Cardiac septum (tissue), 1 donor: ENCODE measurements around the gene SLC1A6. TPM values are rescaled to one million over a fixed set of nuclear protein-coding genes. Genes with fewer than 3 reads are reported as not detected.
"Not testable (repeated sequence)": the region's sequence is repeated elsewhere in the genome, so short reads cannot be mapped to it uniquely, and the experiment has no call there.

Source experiments
- DNase-seq: peaks from one replicate; pipeline ENCODE4 v3.0.0-alpha.2; 2020; ENCODE audit warnings: low spot score
- intact Hi-C: fragments of 100-400 bp; cut with DNase I; formaldehyde crosslinking; loops from one replicate; pipeline ENCODE4 v1.14.0; 2022
- total RNA-seq: library from RNA; stranded (reverse); fragmentation: NEBNext Ultra II Directional; extraction: Animal tissue kit (Norgen Biotek cat#: 25700); gene quantifications from one replicate; pipeline ENCODE4 v1.2.1, GENCODE V29; 2021
- donor health status: DM: no; HTN: no; CAD: no.

The SLC1A6 gene
- total RNA-seq, 1 donor from 2014 or later: not detected

DNA sequence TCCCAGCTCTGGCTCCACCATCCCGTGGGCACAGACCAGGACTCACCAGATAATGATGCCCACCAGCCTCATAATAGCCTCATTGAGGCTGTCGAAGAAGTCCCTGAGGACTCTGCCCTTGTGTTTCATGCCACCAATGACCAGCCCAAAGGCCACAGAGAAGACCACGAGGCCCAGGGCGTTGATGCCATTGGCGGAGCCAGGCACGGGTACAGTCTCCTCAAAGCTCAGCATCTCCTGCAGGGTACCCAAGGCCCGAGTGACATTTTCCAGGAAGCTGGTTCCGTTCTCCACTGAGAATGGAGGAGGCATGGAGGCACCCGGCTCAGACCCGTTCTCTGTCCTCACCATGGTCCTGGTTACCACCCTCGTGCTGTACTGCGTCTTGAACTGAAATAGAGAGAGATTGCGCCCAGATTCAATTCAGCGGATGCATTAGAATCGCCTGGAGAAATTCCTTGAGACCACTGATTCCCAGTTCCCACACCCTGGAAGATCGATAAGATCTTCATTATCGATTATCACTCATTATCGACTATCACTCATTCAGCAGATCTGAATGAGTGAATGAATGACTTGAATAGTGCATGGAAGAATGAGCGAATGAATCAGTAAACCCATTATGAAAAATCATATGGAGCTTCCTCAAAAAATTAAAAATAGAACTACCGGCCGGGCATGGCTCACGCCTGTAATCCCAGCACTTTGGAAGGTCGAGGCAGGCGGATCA lies 17.5 kb downstream of the SLC1A6 start:
- intact Hi-C loops: no loop called here

DNA sequence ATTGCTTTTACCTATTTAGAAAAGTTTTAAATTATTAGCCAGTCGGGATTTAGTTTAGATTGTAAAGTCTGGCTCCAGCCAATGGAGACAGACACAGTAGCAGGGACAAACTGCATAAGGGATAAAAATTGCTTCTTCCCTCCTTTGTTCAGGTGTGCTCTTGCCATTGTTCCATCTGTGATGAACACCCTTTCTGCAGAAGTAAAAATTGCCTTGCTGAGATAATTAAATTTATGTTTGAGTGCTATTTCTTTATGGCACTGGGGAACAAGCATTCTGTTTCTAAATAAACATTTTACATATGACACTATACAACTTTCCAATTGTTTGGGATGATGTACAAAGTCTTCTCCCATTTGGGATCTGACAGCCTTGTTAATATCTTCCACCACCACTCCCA lies 20.4 kb downstream of the SLC1A6 start:
- DNase-seq: no peak
- intact Hi-C loops: no loop called here

More for the DNA sequence above, 17.5 kb downstream of the SLC1A6 start:
- DNase-seq: no peak

DNA sequence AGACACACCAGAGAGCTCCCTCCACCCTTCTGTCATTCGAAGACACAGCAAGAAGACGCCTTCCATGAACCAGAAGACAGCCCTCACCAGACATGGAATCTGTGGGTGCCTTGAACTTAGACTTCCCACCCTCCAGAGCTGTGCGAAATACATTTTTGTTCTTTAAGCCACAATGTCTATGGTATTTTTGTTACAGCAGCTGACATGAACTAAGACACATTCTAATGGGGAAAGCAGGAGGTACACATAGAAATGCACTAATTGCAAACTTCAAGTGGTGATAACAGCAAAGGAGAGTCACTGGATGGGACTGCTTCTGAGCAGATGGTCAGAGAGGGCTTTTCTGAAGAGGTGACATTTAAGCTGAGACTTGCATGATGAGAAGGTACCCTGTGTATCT lies 22.2 kb downstream of the SLC1A6 start:
- intact Hi-C loops: no loop called here
- no peak for DNase-seq

DNA sequence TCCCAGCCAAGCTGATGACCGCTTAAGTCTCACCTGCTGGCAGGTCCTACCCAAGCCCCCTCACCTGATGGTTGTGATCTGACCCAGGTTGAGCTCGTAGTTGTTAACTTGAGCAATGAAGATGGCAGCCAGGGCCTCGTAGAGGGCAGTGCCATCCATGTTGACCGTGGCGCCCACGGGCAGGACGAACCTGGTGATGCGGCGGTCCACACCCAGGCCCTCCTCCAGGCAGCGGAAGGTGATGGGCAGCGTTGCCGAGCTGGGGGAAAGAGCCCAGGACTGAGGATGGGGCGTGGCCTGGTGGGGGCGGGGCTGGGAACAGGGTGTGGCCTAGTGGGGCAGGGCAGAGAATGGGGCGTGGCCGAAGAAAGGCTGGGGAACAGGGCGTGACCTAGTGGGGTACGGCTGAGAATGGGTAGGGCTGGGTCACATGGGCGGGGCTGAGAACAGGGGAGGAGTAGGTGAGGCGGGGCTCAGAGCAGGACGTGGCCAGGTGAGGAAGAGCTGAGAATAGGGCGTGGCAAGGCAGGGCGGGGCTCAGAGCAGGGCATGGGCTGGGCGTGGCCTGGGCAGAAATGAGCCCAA lies 25.5 kb downstream of the SLC1A6 start:
- intact Hi-C loops: no loop called here
- no peak for DNase-seq

DNA sequence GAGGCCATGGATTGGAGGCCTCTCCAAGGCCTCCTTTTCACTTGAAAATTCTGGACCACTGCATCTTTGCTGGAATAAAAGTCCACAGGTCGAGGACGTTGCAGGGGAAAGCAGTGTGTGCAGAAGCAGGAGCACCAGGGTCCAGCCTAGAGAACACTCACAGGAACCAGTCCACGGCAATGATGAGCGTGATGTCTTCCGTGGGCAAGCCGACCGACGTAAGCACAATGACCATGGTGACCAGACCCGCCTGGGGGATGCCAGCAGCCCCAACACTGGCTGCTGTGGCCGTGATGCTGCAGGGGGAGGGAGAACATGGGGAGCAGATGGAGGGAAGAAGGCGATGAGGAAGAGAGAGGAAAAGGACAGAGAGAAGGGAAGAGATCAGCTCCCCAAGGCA lies 26.9 kb downstream of the SLC1A6 start:
- intact Hi-C loops: no loop called here
- no peak for DNase-seq

DNA sequence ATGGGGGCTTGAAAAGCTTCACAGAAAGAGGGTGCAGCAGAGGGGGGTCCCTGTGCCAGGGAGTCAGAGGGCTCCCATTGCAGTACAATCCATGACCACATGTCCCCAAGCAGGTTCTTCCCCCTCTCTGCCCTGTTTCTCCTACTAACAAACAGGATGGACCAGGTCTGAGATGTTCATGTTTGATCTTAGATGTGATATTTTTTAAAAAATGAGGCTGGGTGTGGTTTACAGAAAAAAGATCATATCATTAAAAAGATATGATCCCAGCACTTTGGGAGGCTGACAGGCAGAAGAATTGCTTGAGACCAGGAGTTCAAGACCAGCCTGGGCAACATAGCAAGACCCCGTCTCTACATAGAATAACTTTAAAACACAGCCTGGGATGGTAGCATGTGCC lies 29.2 kb downstream of the SLC1A6 start:
- intact Hi-C loops: no loop called here
- DNase-seq: no peak

DNA sequence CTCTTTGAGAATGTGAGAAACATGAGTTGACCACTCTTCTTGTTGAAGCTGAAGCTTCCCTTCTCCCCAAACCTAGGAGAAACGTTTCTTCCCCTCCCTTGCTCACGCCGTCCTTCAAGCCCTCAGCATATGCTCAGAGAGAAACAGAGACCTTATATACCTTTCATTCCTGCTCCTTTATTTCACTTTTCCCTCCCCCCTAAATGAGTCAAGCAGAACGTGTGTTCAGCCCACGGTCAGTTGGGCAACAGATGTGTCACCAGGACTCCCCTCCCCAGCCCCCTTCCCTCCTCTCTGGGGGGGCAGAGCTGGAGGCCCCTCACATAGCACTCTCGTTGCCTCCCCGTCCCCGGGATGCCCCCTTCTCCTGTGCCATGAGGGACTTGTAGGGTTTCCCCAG lies 29.8 kb downstream of the SLC1A6 start:
- DNase-seq: no peak
- intact Hi-C loops: no loop called here

DNA sequence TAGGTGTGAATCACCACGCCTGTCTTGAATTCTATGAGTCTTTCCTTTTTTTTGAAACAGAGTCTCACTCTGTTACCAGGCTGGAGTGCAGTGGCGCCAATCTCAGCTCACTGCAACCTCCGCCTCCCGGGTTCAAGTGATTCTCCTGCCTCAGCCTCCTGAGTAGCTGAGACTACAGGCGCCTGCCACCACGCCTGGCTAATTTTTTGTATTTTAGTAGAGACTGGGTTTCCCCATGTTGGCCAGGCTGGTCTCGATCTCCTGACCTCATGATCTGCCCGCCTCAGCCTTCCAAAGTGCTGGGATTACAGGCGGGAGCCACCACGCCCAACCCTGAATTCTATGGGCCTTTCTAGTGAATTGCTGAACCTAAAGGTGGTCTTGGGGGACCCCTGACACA lies 30.3 kb downstream of the SLC1A6 start:
- intact Hi-C loops, DNase-seq: not testable (repeated sequence)

DNA sequence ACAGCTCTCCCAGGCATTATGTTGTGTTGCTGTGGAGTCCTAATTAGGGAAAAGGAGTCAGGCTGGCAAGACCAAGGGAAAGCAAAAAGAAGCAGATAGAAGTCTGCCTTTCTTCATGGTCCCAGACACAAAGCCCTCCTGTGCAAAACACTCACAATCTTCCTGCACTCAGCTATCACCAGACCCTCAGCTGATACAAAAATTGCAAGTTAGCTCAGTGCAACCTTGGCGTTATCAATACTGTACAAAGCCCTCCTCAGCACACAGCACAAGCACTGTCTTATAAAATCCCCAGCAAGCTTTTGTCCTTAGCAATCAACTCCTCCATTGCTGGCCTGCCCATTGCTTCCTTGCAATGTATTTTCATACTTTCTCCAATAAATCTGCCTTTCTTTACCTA lies 35.2 kb downstream of the SLC1A6 start:
- DNase-seq: no peak
- intact Hi-C loops: no loop called here

DNA sequence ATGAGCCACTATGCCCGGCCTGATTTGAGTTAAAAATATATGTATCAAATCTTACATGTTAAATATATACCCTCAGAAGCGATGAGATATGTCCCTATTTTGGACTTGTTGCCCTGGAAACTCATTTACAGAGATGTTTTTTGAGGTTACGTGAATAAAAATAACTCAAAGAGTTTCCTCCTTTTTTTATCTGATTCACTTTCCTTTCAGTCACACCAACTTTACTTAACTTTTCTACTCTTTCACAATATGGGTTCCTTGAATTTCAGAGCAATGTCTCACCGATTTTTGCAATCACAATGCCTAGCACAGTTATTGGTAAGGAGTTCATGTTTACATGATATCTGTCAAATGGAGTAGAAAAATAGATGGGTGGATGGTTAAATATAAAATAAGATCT lies 36.1 kb downstream of the SLC1A6 start:
- intact Hi-C loops: no loop called here
- no peak for DNase-seq

DNA sequence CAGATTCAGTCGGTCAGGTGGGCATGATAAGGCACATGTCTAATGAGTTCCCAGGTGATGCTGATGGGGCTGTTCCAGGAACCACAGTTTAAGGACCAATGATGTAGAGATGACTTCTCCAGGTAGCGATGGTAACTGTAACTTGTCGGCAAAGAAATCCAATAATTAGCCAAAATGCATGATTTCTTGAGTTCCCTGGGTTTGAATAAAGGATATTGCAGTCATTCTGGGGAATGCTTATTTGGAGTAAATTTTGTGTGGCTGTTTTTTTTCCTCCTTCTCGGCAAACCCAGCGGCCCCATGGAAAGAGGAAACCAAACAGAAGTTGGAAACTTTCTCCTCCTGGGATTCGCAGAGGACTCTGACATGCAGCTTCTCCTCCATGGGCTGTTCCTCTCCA lies 38.5 kb downstream of the SLC1A6 start, which contains the start of gene OR7C2:
Gene OR7C2, plus strand, starts transcription at position 301 of the 400 bp plus-strand sequence. Its CDS starts 0 bp downstream, at position 301.
- DNase-seq: no peak
- intact Hi-C loops: no loop called here

DNA sequence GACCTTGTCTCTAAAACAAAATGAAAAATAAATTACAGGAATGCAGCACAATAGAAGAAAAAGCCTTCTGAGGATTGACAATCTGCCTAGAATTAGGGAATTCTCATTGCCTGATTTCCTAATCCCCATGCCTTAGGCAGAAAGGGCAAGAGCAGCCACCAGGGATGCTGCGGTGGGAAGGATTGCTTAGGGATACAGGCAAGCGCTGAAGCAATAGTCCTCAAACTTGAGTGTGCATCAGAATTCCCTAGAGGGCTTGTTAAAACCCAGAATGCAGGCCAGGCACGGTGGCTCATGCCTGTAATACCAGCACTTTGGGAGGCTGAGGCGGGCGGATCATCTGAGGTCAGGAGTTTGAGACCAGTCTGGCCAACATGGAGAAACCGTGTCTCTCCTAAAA lies 39.4 kb downstream of the SLC1A6 start:
- intact Hi-C loops: no loop called here
- DNase-seq: no peak

DNA sequence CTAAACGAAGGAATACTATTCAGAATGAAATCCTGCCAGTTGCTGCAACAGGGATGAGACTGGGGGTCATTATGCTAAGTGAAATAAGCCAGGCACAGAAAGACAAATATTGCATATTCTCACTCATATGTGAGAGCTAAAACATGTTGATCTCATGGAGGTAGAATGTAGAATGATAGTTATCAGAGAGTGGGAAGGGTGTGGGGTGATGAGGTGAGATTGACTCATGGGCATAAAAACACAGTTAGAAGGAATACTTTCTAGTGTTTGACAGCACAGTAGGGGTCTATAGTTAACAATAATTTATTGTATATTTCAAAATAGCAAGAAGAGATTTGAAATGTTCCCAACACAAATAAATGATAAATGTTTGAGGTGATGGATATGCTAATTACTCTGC lies 46.2 kb downstream of the SLC1A6 start:
- intact Hi-C loops: no loop called here
- DNase-seq: no peak

DNA sequence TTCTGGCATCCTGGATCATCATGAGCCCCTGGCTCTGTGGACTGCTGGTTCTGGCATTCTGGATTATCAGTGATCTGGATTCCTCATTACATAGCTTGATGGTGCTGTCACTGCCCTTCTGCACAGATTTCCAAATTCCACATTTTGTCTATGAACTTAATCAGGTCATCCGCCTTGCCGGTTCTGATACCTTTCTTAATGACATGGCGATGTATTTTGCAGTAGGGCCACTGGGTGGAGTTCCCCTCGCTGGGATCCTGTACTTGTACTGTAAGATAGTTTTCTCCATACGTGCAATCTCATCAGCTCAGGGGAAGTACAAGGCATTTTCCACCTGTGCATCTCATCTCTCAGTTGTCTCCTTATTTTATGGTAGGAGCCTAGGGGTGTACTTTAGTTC lies 62.8 kb downstream of the SLC1A6 start:
- intact Hi-C loops: no loop called here
- no peak for DNase-seq

DNA sequence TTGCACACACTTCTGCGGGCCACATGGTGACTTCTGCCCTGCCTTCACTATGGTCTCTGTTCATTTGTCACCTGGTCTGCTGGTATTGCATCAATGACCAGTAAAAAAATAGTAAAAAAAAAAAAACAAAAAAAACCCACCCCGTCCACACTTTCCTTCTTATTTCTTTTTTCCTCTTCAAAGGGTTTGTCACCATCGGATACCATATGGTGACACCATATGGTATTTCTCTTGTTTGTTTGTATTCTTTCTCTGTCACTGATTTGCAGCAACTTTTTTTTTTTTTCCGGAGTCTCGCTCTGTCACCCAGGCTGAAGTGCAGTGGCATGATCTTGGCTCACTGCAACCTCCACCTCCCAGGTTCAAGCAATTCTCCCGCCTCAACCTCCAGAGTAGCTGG lies 64.5 kb downstream of the SLC1A6 start:
- no peak for DNase-seq
- intact Hi-C loops: no loop called here

DNA sequence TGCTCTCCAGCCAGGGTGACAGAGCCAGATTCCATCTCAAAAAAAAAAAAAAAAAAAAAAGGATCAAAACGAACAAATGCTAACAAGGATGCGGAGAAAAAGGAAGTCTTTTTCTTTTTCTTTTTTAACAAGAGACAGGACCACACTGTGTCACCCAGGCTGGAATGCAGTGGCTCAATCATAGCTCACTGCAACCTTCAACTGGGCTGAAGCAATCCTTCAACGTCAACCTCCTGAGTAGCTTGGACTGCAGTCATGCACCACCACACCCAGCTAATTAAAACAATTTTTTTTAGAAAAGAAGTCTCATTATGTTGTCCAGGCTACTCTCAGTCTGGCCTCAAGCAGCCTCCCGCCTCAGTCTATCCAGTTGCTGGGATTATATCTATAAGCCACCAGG lies 73.0 kb downstream of the SLC1A6 start:
- intact Hi-C loops: no loop called here
- no peak for DNase-seq

DNA sequence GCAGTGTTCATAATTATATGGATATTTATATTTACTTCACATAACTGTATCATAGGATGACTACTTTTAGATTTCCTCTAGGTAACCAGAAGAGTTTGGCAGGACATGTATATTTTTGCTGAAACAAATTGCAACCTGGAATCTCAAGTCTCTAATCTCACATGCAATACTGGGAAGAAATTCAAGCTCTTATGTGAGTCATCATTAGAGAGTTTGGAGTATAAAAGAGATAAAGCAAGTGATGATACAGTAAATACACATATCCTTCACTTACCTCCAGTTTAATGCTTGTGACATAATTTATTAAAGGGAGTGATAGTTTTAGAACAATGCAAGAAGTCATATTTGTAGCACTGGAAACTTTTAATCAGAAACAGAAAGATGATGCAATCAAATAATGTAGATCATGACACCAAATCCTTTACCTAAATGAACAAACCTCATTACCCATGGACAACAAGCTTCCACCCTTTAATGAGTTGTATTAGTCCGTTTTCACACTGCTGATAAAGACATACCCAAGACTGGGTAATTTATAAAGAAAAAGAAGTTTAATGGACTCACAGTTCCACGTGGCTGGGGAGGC lies 77.9 kb downstream of the SLC1A6 start:
- intact Hi-C loops: no loop called here
- no peak for DNase-seq
